ENCODE results near the gene PTPRM. TPM values are rescaled to one million over a fixed set of nuclear protein-coding genes. Genes with fewer than 3 reads are reported as not detected.

PTPRM gene
- total and polyA plus RNA-seq, 2 of the 8 experiments (the other 6 are each of a cell fraction or from before 2014, with no cell fraction given) = 4.1 to 7.0 TPM

DNA sequence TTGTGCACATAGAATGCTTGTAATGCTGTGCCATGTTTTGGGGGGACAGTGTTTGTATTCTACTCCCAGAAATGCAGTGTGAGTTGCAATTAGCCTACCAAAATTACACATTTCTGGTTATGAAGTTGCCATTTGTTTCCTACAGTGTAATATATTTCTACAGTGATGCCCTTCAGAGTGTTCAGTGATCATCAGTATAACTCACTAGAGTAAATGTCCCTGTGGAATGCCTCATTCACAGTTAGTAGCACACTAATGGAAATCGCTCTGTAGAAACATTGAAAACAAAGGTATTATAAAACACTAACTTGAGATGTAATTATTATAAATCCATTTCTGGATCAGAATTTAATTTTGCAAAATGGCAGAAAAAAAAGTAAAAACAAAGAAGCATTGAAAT lies 498.7 kb downstream of the PTPRM start (continued):
- TF ChIP-seq, protein P1, sequence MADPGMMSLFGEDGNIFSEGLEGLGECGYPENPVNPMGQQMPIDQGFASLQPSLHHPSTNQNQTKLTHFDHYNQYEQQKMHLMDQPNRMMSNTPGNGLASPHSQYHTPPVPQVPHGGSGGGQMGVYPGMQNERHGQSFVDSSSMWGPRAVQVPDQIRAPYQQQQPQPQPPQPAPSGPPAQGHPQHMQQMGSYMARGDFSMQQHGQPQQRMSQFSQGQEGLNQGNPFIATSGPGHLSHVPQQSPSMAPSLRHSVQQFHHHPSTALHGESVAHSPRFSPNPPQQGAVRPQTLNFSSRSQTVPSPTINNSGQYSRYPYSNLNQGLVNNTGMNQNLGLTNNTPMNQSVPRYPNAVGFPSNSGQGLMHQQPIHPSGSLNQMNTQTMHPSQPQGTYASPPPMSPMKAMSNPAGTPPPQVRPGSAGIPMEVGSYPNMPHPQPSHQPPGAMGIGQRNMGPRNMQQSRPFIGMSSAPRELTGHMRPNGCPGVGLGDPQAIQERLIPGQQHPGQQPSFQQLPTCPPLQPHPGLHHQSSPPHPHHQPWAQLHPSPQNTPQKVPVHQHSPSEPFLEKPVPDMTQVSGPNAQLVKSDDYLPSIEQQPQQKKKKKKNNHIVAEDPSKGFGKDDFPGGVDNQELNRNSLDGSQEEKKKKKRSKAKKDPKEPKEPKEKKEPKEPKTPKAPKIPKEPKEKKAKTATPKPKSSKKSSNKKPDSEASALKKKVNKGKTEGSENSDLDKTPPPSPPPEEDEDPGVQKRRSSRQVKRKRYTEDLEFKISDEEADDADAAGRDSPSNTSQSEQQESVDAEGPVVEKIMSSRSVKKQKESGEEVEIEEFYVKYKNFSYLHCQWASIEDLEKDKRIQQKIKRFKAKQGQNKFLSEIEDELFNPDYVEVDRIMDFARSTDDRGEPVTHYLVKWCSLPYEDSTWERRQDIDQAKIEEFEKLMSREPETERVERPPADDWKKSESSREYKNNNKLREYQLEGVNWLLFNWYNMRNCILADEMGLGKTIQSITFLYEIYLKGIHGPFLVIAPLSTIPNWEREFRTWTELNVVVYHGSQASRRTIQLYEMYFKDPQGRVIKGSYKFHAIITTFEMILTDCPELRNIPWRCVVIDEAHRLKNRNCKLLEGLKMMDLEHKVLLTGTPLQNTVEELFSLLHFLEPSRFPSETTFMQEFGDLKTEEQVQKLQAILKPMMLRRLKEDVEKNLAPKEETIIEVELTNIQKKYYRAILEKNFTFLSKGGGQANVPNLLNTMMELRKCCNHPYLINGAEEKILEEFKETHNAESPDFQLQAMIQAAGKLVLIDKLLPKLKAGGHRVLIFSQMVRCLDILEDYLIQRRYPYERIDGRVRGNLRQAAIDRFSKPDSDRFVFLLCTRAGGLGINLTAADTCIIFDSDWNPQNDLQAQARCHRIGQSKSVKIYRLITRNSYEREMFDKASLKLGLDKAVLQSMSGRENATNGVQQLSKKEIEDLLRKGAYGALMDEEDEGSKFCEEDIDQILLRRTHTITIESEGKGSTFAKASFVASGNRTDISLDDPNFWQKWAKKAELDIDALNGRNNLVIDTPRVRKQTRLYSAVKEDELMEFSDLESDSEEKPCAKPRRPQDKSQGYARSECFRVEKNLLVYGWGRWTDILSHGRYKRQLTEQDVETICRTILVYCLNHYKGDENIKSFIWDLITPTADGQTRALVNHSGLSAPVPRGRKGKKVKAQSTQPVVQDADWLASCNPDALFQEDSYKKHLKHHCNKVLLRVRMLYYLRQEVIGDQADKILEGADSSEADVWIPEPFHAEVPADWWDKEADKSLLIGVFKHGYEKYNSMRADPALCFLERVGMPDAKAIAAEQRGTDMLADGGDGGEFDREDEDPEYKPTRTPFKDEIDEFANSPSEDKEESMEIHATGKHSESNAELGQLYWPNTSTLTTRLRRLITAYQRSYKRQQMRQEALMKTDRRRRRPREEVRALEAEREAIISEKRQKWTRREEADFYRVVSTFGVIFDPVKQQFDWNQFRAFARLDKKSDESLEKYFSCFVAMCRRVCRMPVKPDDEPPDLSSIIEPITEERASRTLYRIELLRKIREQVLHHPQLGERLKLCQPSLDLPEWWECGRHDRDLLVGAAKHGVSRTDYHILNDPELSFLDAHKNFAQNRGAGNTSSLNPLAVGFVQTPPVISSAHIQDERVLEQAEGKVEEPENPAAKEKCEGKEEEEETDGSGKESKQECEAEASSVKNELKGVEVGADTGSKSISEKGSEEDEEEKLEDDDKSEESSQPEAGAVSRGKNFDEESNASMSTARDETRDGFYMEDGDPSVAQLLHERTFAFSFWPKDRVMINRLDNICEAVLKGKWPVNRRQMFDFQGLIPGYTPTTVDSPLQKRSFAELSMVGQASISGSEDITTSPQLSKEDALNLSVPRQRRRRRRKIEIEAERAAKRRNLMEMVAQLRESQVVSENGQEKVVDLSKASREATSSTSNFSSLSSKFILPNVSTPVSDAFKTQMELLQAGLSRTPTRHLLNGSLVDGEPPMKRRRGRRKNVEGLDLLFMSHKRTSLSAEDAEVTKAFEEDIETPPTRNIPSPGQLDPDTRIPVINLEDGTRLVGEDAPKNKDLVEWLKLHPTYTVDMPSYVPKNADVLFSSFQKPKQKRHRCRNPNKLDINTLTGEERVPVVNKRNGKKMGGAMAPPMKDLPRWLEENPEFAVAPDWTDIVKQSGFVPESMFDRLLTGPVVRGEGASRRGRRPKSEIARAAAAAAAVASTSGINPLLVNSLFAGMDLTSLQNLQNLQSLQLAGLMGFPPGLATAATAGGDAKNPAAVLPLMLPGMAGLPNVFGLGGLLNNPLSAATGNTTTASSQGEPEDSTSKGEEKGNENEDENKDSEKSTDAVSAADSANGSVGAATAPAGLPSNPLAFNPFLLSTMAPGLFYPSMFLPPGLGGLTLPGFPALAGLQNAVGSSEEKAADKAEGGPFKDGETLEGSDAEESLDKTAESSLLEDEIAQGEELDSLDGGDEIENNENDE (IDR thresholded peaks at IDR 0.05; ENCODE audit: insufficient replicate concordance, low read length) = no peak
- TF ChIP-seq, protein P2, sequence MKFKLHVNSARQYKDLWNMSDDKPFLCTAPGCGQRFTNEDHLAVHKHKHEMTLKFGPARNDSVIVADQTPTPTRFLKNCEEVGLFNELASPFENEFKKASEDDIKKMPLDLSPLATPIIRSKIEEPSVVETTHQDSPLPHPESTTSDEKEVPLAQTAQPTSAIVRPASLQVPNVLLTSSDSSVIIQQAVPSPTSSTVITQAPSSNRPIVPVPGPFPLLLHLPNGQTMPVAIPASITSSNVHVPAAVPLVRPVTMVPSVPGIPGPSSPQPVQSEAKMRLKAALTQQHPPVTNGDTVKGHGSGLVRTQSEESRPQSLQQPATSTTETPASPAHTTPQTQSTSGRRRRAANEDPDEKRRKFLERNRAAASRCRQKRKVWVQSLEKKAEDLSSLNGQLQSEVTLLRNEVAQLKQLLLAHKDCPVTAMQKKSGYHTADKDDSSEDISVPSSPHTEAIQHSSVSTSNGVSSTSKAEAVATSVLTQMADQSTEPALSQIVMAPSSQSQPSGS (IDR thresholded peaks at IDR 0.05; ENCODE audit: low read length) = no peak
